GM12874 (cell line): ENCODE results near the gene HOXD9.

Experiments used
- CTCF ChIP-seq: IDR thresholded peaks from 2 replicates; pipeline ENCODE4 v1.5.1; 2011; ENCODE audit warnings: low read depth, mild to moderate bottlenecking, control low read depth, low read length, moderate library complexity; ENCODE audit not compliant: insufficient read depth

The HOXD9 gene

GRCh38 chr2:176105730-176106580, 16.6 kb upstream of the HOXD9 start:
- TF ChIP-seq CTCF, result no peak

GRCh38 chr2:176106581-176107539, 15.7 kb upstream of the HOXD9 start, which contains the start of gene HOXD11:
TSS of gene HOXD11 (plus strand) at chr2:176107280. CDS start at chr2:176107356, 76 bp downstream.
- TF ChIP-seq CTCF, result no peak

DNA sequence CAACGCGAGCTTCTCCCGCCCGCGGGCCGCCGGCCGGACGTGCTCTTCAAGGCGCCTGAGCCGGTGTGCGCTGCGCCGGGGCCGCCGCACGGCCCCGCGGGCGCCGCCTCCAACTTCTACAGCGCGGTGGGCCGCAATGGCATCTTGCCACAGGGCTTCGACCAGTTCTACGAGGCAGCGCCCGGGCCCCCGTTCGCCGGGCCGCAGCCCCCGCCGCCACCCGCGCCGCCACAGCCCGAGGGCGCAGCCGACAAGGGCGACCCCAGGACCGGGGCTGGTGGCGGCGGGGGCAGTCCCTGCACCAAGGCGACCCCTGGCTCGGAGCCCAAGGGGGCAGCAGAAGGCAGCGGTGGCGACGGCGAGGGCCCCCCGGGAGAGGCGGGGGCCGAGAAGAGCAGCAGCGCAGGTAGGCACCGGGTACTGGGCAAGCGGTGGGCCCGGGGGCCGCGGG, 14.8 kb upstream of the HOXD9 start:
- TF ChIP-seq CTCF, result no peak

- no peak for TF ChIP-seq CTCF
Observed at GRCh38 chr2:176109192-176109901, 13.2 kb upstream of the HOXD9 start.

DNA sequence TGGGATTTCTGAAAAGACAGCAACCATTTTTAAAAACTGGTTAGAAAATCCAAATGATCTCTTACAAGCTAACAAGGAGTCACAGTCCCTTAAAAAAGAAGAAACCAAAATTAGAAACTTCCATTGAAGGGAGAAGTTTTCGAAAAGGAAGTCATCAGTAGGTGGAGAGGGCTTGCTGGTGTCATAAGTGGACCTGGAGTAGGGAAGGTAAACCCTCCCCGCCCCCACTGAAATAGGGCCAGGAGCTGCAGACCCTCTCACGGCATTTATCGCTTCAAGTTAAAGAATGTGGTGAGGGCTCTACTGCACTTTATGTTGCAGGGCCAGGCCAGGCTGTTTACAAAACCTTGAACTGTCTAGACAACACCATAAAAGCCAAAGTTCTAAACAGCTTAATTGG, 12.6 kb upstream of the HOXD9 start:
- TF ChIP-seq CTCF, result no peak

GRCh38 chr2:176110415-176111308, 11.9 kb upstream of the HOXD9 start:
- no peak for TF ChIP-seq CTCF
